Jurkat, Clone E6-1 (cell line): ENCODE measurements around the gene ZNF823.
"Not testable (repeated sequence)": the region's sequence is repeated elsewhere in the genome, so short reads cannot be mapped to it uniquely, and the experiment has no call there.

Source experiments
- DNase-seq: peaks from one replicate; pipeline ENCODE4 v3.0.0-alpha.2; 2011; ENCODE audit warnings: low read depth, low spot score
- H3K4me3 ChIP-seq: 2 replicates; pipeline ENCODE4 v1.5.1; 2011; ENCODE audit warnings: mild to moderate bottlenecking, low read length, control low read depth, moderate library complexity

The ZNF823 gene

DNA sequence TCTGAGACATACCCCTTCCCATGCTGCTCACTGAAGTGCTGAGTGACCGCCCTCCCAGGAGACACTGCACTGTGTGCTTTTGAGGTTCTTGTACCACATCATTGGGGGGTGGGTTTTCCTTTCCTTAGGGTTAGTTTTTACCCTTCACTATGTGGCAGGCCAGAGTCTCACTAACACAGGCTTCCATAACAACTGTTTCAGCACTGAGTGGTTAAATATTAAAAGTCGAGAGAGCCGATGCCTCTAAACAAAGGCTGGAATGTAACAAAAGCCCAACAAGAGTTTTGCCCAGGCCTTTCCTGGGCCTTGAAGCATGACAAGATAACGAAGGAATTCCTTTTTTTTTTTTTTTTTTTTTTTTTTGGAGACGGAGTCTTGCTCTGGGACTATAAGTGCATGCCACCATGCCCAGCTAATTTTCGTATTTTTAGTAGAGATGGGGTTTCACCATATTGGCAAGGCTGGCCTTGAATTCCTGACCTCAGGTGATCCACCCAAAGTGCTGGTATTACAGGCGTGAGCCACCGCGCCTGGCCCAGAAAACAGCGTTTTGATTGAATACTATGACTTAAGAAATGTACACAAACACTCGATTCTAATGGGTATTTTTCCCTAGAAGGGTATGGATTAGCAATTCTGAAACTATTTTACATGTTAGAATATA lies 46.5 kb downstream of the ZNF823 start:
- no peak overlapping the region for H3K4me3 ChIP-seq
- no peak for DNase-seq

- DNase-seq, result no peak
- no peak overlapping the region for H3K4me3 ChIP-seq
These were observed 52.8 kb downstream of the ZNF823 start for GRCh38 chr19:11685676-11686650.

GRCh38 chr19:11684987-11685675 lies 53.6 kb downstream of the ZNF823 start:
- DNase-seq, result no peak

GRCh38 chr19:11680689-11681302 lies 58.0 kb downstream of the ZNF823 start:
- H3K4me3 ChIP-seq, result no peak overlapping the region
- DNase-seq, result no peak

More at GRCh38 chr19:11684987-11685675, 53.6 kb downstream of the ZNF823 start:
- no peak overlapping the region for H3K4me3 ChIP-seq

DNA sequence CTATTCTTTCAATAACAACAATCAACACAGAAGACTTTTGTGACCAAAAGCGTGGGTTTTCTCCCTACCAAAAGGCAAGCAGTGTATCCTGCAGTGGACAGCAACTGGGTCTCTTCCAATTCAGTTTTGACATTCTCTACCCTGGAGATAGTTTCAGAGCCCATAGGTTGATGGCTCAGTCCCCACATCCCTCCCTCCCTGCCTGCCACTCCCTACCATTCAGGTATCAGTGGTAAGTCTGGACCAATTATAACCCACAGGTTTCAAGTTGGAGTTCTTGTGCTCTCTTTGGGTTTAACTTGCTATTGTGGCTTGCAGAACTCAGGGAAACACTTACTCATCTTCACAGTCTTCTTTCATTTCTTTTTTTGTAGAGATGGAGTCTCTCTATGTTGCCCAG lies 60.2 kb downstream of the ZNF823 start:
- no peak for DNase-seq
- no peak overlapping the region for H3K4me3 ChIP-seq

DNA sequence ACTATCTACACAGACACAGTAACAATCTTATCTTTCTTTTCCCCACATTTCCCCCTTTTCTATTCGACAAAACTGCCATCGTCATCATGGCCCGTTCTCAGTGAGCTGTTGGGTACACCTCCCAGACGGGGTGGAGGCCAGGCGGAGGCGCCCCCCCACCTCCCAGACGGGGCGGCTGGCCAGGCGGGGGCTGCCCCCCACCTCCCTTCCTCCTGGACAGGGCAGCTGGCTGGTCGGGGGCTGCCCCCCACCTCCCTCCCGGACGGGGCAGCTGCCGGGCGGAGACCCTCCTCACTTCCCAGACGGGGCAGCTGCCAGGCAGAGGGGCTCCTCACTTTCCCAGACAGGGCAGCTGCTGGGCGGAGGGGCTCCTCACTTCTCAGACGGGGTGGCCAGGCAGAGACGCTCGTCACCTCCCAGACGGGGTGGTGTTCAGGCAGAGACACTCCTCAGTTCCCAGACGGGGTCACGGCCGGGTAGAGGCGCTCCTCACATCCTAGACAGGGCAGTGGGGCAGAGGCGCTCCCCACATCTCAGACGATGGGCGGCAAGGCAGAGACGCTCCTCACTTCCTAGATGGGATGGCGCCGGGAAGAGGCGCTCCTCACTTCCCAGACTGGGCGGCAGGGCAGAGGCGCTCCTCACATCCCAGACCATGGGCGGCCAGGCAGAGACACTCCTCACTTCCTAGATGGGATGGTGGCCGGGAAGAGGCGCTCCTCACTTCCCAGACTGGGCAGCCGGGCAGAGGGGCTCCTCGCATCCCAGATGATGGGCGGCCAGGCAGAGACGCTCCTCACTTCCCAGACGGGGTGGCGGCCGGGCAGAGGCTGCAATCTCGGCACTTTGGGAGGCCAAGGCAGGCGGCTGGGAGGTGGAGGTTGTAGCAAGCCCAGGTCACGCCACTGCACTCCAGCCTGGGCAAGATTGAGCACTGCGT lies 61.8 kb downstream of the ZNF823 start:
- not testable (repeated sequence) for DNase-seq, H3K4me3 ChIP-seq

GRCh38 chr19:11675569-11675968 lies 63.2 kb downstream of the ZNF823 start:
- no peak for DNase-seq
- H3K4me3 ChIP-seq, result no peak overlapping the region

- no peak for DNase-seq
- H3K4me3 ChIP-seq, result no peak overlapping the region
These were observed 64.7 kb downstream of the ZNF823 start for GRCh38 chr19:11674067-11674492.

- no peak for DNase-seq
- H3K4me3 ChIP-seq, result no peak overlapping the region
These were observed 65.1 kb downstream of the ZNF823 start for GRCh38 chr19:11673608-11674041.
